HEK293 (cell line): ENCODE measurements around the gene CNOT2.

ENCODE experiments used
- KLF1 ChIP-seq: fragments of 450-650 bp; formaldehyde crosslinking; IDR thresholded peaks from 2 replicates; pipeline ENCODE4 v1.5.1; 2016; ENCODE audit warnings: missing biosample characterization, missing genetic modification characterization
- ZBTB20 ChIP-seq: fragments of 450-650 bp; formaldehyde crosslinking; IDR thresholded peaks from 2 replicates; pipeline ENCODE4 v1.5.1; 2016; ENCODE audit warnings: missing biosample characterization, missing genetic modification characterization
- ZBTB7A ChIP-seq: fragments of 450-650 bp; formaldehyde crosslinking; IDR thresholded peaks from 2 replicates; pipeline ENCODE4 v1.5.1; 2016; ENCODE audit warnings: low read depth, missing biosample characterization, missing genetic modification characterization
- ZNF121 ChIP-seq: fragments of 450-650 bp; formaldehyde crosslinking; IDR thresholded peaks from 2 replicates; pipeline ENCODE4 v1.5.1; 2016; ENCODE audit warnings: missing biosample characterization, missing genetic modification characterization
- ZNF274 ChIP-seq, 2 experiments: fragments of 200-500 bp in 1 of 2; fragments of 450-650 bp in 1 of 2; sonication (Bioruptor generic) in 1 of 2; formaldehyde crosslinking in 1 of 2; IDR thresholded peaks; 2 replicates each; pipeline versions ENCODE4 v1.5.1 to v1.6.1; 2014 to 2016; ENCODE audit warnings: borderline replicate concordance in 1 of 2, inconsistent platforms in 1 of 2, low read length in 1 of 2, missing biosample characterization in 1 of 2, missing genetic modification characterization in 1 of 2
- ZNF530 ChIP-seq: fragments of 450-650 bp; formaldehyde crosslinking; IDR thresholded peaks from 2 replicates; pipeline ENCODE4 v1.5.1; 2016; ENCODE audit warnings: low read depth, missing biosample characterization, missing genetic modification characterization
- TF ChIP-seq, protein P1 (sequence below): fragments of 450-650 bp; formaldehyde crosslinking; IDR thresholded peaks from 2 replicates; pipeline ENCODE4 v1.5.1; 2016; ENCODE audit warnings: missing biosample characterization, missing genetic modification characterization
- TF ChIP-seq, protein P2 (sequence below): fragments of 450-650 bp; formaldehyde crosslinking; IDR thresholded peaks from 2 replicates; pipeline ENCODE4 v1.5.1; 2016; ENCODE audit warnings: missing biosample characterization, missing genetic modification characterization
- TF ChIP-seq, protein P3 (sequence below): fragments of 450-650 bp; formaldehyde crosslinking; IDR thresholded peaks from 2 replicates; pipeline ENCODE4 v1.5.1; 2016; ENCODE audit warnings: missing biosample characterization, missing genetic modification characterization
- TF ChIP-seq, protein P4 (sequence below): fragments of 450-650 bp; formaldehyde crosslinking; IDR thresholded peaks from 2 replicates; pipeline ENCODE4 v1.5.1; 2016; ENCODE audit warnings: missing biosample characterization, missing genetic modification characterization

DNA sequence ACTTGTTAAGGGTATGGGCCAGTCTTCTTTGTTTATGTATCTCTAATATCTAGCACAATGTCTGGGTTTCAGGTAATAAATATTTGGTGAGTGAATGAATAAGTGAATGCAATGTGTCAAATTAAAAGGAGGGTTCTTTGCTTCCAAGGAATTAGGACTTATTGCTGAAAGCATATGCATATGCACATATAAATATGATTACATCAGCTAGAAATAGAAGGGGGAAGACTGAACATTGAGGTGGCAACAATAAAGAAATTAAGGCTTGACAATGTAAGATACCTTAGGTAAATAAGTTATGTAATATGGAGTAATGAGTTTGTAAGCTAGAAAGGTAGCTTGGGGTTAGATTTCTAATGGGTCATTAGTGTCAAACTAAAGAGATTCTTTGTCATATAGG lies 160.6 kb downstream of the CNOT2 start:
- TF ChIP-seq ZNF121 (tag by site-specific recombination) (no peak), ZNF274 (IDR thresholded peaks at IDR 0.05; ENCODE audit: low read length) (no peak), ZNF274 (tag by site-specific recombination; IDR thresholded peaks at IDR 0.05; ENCODE audit: borderline replicate concordance) (no peak), ZBTB7A (tag by site-specific recombination) (no peak), KLF1 (tag by site-specific recombination) (no peak), ZBTB20 (tag by site-specific recombination) (no peak), ZNF530 (tag by site-specific recombination) (no peak)
- TF ChIP-seq, protein P1, sequence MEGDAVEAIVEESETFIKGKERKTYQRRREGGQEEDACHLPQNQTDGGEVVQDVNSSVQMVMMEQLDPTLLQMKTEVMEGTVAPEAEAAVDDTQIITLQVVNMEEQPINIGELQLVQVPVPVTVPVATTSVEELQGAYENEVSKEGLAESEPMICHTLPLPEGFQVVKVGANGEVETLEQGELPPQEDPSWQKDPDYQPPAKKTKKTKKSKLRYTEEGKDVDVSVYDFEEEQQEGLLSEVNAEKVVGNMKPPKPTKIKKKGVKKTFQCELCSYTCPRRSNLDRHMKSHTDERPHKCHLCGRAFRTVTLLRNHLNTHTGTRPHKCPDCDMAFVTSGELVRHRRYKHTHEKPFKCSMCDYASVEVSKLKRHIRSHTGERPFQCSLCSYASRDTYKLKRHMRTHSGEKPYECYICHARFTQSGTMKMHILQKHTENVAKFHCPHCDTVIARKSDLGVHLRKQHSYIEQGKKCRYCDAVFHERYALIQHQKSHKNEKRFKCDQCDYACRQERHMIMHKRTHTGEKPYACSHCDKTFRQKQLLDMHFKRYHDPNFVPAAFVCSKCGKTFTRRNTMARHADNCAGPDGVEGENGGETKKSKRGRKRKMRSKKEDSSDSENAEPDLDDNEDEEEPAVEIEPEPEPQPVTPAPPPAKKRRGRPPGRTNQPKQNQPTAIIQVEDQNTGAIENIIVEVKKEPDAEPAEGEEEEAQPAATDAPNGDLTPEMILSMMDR: no peak
- TF ChIP-seq, protein P2, sequence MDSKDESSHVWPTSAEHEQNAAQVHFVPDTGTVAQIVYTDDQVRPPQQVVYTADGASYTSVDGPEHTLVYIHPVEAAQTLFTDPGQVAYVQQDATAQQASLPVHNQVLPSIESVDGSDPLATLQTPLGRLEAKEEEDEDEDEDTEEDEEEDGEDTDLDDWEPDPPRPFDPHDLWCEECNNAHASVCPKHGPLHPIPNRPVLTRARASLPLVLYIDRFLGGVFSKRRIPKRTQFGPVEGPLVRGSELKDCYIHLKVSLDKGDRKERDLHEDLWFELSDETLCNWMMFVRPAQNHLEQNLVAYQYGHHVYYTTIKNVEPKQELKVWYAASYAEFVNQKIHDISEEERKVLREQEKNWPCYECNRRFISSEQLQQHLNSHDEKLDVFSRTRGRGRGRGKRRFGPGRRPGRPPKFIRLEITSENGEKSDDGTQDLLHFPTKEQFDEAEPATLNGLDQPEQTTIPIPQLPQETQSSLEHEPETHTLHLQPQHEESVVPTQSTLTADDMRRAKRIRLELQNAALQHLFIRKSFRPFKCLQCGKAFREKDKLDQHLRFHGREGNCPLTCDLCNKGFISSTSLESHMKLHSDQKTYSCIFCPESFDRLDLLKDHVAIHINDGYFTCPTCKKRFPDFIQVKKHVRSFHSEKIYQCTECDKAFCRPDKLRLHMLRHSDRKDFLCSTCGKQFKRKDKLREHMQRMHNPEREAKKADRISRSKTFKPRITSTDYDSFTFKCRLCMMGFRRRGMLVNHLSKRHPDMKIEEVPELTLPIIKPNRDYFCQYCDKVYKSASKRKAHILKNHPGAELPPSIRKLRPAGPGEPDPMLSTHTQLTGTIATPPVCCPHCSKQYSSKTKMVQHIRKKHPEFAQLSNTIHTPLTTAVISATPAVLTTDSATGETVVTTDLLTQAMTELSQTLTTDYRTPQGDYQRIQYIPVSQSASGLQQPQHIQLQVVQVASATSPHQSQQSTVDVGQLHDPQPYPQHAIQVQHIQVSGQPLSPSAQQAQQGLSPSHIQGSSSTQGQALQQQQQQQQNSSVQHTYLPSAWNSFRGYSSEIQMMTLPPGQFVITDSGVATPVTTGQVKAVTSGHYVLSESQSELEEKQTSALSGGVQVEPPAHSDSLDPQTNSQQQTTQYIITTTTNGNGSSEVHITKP: no peak
- TF ChIP-seq, protein P3, sequence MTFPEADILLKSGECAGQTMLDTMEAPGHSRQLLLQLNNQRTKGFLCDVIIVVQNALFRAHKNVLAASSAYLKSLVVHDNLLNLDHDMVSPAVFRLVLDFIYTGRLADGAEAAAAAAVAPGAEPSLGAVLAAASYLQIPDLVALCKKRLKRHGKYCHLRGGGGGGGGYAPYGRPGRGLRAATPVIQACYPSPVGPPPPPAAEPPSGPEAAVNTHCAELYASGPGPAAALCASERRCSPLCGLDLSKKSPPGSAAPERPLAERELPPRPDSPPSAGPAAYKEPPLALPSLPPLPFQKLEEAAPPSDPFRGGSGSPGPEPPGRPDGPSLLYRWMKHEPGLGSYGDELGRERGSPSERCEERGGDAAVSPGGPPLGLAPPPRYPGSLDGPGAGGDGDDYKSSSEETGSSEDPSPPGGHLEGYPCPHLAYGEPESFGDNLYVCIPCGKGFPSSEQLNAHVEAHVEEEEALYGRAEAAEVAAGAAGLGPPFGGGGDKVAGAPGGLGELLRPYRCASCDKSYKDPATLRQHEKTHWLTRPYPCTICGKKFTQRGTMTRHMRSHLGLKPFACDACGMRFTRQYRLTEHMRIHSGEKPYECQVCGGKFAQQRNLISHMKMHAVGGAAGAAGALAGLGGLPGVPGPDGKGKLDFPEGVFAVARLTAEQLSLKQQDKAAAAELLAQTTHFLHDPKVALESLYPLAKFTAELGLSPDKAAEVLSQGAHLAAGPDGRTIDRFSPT (tag by site-specific recombination): no peak
- TF ChIP-seq, protein P4, sequence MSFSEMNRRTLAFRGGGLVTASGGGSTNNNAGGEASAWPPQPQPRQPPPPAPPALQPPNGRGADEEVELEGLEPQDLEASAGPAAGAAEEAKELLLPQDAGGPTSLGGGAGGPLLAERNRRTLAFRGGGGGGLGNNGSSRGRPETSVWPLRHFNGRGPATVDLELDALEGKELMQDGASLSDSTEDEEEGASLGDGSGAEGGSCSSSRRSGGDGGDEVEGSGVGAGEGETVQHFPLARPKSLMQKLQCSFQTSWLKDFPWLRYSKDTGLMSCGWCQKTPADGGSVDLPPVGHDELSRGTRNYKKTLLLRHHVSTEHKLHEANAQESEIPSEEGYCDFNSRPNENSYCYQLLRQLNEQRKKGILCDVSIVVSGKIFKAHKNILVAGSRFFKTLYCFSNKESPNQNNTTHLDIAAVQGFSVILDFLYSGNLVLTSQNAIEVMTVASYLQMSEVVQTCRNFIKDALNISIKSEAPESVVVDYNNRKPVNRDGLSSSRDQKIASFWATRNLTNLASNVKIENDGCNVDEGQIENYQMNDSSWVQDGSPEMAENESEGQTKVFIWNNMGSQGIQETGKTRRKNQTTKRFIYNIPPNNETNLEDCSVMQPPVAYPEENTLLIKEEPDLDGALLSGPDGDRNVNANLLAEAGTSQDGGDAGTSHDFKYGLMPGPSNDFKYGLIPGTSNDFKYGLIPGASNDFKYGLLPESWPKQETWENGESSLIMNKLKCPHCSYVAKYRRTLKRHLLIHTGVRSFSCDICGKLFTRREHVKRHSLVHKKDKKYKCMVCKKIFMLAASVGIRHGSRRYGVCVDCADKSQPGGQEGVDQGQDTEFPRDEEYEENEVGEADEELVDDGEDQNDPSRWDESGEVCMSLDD (tag by site-specific recombination): no peak
